ENCODE measurements around the gene KCNAB1.

Gene KCNAB1

DNA sequence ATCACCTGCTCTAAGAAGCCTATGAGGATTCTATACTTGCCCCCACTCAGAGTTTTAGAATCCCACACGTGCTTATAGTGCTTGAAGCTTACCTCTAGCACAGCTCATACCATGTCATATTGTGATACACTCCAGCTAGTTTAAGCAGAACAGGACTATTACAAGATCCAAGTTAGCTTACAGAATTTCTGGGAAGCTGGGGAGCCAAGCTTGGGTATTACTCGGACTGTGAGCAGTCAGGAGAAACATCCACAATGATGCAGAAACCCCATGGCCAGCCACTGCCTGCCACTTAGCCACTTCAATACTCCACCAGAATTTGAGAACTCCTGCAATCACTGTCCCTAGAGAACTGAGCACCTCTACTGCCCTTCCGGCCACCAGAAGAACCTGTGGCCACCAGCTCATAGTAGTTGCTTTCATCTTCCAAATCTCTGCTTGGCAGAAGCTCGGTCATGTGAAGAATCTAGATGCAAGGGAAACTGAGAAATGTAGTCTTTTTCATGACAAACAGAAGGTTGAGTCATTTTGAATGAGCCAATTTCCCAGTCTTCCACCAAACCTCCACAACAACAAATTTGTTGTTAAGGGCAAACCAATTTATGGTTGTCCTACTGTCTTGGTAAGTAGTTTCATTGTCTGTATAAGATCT lies 462.3 kb downstream of the KCNAB1 start:
- DNase-seq = no peak

DNA sequence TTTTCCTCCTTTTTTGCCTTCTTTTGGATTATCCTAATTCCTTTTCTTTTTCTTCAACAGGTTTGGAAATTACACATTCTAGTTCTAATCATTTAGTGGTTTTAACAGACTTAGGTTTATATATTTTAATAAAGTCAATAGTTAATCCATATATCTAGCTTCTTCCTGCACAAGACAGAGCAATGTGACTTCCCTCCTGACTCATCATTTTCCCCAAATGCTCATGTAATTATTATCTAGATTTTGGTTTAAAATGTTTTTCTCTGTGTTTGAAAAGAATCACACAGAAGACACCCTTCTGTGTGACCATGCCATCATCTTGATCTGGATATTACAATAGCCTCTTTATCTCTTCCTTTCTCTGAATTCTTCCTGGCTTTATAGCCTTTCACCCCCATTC lies 463.1 kb downstream of the KCNAB1 start:
- no peak for DNase-seq

DNA sequence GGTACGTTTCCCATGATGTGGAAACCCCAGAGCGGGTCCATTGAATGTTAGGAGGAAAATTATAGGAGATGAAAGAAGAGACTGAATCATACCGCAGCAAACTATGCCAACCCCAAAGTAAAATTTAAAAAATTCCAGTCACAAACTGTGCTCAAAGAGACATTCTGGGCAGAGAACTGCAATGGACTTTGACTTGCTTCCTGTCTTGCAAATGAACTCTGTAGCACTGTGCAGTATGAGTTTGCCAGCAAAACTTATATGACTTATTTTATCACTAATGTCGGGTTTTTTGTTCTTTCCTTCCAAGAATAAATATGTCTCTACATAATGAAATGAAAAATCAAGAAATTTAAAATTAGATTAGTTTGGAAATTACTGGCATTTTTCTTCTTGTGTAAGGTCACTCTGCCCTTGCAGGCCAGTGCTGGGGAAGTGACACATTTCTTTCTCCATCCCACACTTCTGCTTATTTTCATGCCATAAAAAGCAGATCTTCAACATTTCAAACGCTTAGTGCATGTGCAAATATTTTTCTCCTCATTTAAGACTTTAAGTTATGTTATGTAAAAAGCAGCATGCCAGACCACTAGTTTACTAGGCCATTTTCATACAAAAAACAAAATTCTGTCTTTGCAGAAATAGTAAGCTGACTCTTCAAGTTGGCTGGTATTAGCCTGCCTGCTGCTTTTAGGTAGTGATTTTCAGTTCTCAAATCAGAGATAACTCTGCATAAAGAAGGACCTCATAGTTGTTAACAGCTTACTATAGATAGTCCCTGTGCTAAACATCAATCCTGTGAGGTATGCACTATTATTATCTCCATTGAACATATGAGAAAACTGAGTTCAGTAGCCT lies 466.8 kb downstream of the KCNAB1 start:
- no peak for DNase-seq

DNA sequence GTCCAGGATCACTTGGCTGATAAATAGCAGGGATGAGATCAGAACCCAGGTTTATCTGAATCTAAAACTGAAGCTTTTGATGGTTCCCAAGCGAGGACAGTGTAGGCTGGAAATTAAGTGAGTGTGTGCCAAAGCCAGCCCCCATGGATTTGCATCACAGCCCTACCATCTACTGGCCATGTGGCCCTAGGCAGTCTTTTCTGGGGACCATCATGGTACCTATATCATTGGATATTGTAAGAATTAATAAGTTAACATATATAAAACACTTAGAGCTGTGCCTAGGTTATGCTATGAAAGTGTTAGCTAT lies 467.3 kb downstream of the KCNAB1 start:
- no peak for DNase-seq
